Stomach (tissue), 9 donors: ENCODE measurements around the gene PREPL. TPM values are rescaled to one million over a fixed set of nuclear protein-coding genes. Genes with fewer than 3 reads are reported as not detected.

ENCODE experiments used
- DNase-seq, 2 donors: peaks; one replicate each; pipeline versions ENCODE4 v3.0.0 to v3.0.0-alpha.2; 2013 to 2019
- H3K27ac ChIP-seq, 5 donors: fragments of 200-600 bp in 4 of 5; sonication (generic) in 4 of 5; one replicate each; pipeline ENCODE4 v1.5.1; 2013 to 2019; ENCODE audit warnings: mild to moderate bottlenecking in 1 of 5, moderate library complexity in 1 of 5
- H3K27me3 ChIP-seq, 3 donors: fragments of 200-600 bp; sonication (generic); one replicate each; pipeline ENCODE4 v1.5.1; 2017 to 2019; ENCODE audit warnings: mixed run types in 1 of 3
- H3K36me3 ChIP-seq, 4 donors: fragments of 200-600 bp; sonication (generic); 1 replicate in 3 of 4; 2 replicates in 1 of 4; pipeline ENCODE4 v1.5.1; 2016 to 2019
- H3K4me1 ChIP-seq, 4 donors: fragments of 200-600 bp; sonication (generic); one replicate each; pipeline ENCODE4 v1.5.1; 2016 to 2019
- H3K4me3 ChIP-seq, 4 donors: fragments of 200-600 bp; sonication (generic) in 3 of 4; one replicate each; pipeline ENCODE4 v1.5.1; 2016 to 2019; ENCODE audit warnings: mild to moderate bottlenecking in 1 of 4
- H3K9me3 ChIP-seq, 4 donors: fragments of 200-600 bp; sonication (generic); one replicate each; pipeline ENCODE4 v1.5.1; 2016 to 2019
- EP300 ChIP-seq: sonication (generic); formaldehyde crosslinking; IDR thresholded peaks from one replicate; pipeline ENCODE4 v1.6.1; 2017; ENCODE audit warnings: antibody characterized with exemption
- POLR2A ChIP-seq, 4 donors: fragments of 450-650 bp; IDR thresholded peaks; one replicate each; pipeline ENCODE4 v1.6.1; 2016; ENCODE audit warnings: antibody characterized with exemption in 4 of 4, control low read depth in 2 of 4, mild to moderate bottlenecking in 1 of 4, moderate library complexity in 1 of 4
- POLR2AphosphoS5 ChIP-seq, 3 donors: sonication (generic); formaldehyde crosslinking; IDR thresholded peaks; one replicate each; pipeline ENCODE4 v1.6.1; 2016; ENCODE audit warnings: antibody characterized with exemption in 3 of 3
- WGBS, 5 donors: extraction: QIAGEN DNeasy Blood & Tissue Kit in 3 of 5; methylation state at CpG; one replicate each; pipeline versions ENCODE4 v1.1.5 to v1.1.7; 2013 to 2018; 5-methylcytosine and 5-hydroxymethylcytosine counted together
- intact Hi-C: fragments of 100-400 bp; cut with DNase I; formaldehyde crosslinking; loops from one replicate; pipeline ENCODE4 v1.15.1; 2023; ENCODE audit warnings: low total_unique reads
- polyA plus RNA-seq, 3 donors: library from polyadenylated mRNA; stranded (reverse); fragments of 200-250 nt; gene quantifications; one replicate each; pipeline ENCODE4 v1.2.3, GENCODE V29; 2013
- total RNA-seq, 5 donors: library from RNA; depleted of rRNA; stranded (reverse); fragments of >200 nt; gene quantifications; one replicate each; pipeline versions ENCODE4 v1.1.0 to v1.2.3, GENCODE V29; 2014 to 2016
- TF ChIP-seq, protein P1 (sequence below), 7 experiments: fragments of 450-650 bp in 4 of 7; fragments of 200-600 bp in 3 of 7; sonication (generic) in 3 of 7; IDR thresholded peaks; one replicate each; pipeline ENCODE4 v1.5.1; 2016 to 2019; ENCODE audit warnings: antibody characterized with exemption in 7 of 7, control low read depth in 2 of 7, mild to moderate bottlenecking in 1 of 7
- donor health status: healthy with polysubstance abuse.
- donor health status: Bipolar disorder and iron deficiency.
- donor health status: healthy.

The PREPL gene
- total and polyA plus RNA-seq, 8 donors: 8.1 to 65.0 (median 21.8) TPM

DNA sequence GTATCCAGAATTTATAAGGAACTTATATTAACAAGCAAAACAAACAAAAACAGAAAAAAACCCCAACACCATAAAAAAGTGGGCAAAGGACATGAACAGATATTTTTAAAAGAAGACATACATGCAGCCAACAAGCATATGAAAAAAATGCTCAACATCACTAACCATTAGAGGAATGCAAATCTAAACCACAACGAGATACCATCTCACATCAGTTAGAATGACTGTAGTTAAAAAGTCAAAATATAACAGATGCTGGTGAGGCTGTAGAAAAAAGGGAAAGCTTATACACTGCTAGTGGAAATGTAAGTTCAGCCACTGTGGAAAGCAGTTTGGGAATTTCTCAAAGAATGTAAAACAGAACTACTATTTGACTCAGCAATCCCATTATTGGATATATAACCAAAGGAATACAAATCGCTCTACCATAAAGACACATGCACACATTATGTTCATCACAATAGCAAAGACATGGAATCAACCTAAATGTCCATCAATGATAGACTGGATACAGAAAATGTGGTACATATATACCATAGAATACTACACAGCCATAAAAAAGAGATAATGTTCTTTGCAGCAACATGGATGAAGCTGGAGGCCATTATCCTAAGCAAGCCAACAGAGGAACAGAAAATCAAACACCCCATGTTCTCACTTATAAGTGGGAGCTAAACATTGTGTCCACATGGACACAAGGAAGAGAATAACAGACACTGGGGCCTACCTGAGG lies 25.3 kb downstream of the PREPL start:
- Histone ChIP-seq H3K27ac (no peak overlapping the region), H3K4me3 (no peak overlapping the region), H3K36me3 (peaks cover 20 to 74% (median 64%) of the 10 kb centered on the region in 4 donors), H3K4me1 (peaks cover 9 to 17% (median 15%) of the 10 kb centered on the region in 4 donors), H3K9me3 (no peaks in the 10 kb centered on the region), H3K27me3 (no peaks in the 10 kb centered on the region)
- intact Hi-C loops: no loop called here
- no peak for TF ChIP-seq EP300
- WGBS, 5 donors: 79 to 97% (median 90%) methylated on average over 2 of the region's 2 CpGs
- no peak for DNase-seq

GRCh38 chr2:44333994-44334393 lies 27.3 kb downstream of the PREPL start:
- no peaks in the 10 kb centered on the region for H3K9me3 ChIP-seq
- no peaks in the 10 kb centered on the region for H3K27me3 ChIP-seq
- WGBS, 5 donors: 26 to 60% (median 50%) methylated on average over 1 of the region's 1 CpG
- H3K27ac ChIP-seq: no peak overlapping the region
- intact Hi-C loops: no loop called here
- DNase-seq: no peak
- peaks cover 21 to 80% (median 63%) of the 10 kb centered on the region in 4 donors for H3K36me3 ChIP-seq
- no peak overlapping the region for H3K4me3 ChIP-seq
- TF ChIP-seq POLR2AphosphoS5 (IDR thresholded peaks at IDR 0.05): peak in 1 of 3 donors; percentile 43
- no peak for TF ChIP-seq POLR2A (IDR thresholded peaks at IDR 0.05)
- H3K4me1 ChIP-seq: peaks cover 9 to 26% (median 20%) of the 10 kb centered on the region in 4 donors

DNA sequence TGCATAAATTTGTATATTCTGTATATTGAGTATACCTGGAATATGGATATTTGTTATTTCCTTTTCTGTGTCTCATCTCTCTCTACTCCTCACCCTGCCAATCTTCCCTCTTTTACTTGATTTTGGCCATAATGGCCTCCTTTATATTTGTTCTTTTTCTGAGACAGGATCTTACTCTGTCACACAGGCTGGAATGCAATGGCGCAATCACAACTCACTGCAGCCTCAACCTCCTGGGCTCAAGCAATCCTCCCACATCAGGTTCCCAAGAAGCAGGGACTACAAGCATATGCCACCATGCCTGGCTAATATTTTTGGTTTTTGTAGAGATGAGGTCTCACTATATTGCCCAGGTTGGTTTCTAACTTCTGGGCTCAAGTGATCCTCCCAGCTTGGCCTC lies 30.5 kb downstream of the PREPL start:
- H3K27me3 ChIP-seq: no peaks in the 10 kb centered on the region
- no peak overlapping the region for H3K27ac ChIP-seq
- 93 to 100% (median 100%) methylated on average over 1 of the region's 1 CpG for WGBS, 5 donors
- no peak for DNase-seq
- no peak overlapping the region for H3K4me3 ChIP-seq
- H3K36me3 ChIP-seq: peaks cover 15 to 81% (median 64%) of the 10 kb centered on the region in 4 donors
- TF ChIP-seq POLR2AphosphoS5 (IDR thresholded peaks at IDR 0.05) (no peak), POLR2A (IDR thresholded peaks at IDR 0.05) (no peak), EP300 (no peak)
- TF ChIP-seq, protein P1, sequence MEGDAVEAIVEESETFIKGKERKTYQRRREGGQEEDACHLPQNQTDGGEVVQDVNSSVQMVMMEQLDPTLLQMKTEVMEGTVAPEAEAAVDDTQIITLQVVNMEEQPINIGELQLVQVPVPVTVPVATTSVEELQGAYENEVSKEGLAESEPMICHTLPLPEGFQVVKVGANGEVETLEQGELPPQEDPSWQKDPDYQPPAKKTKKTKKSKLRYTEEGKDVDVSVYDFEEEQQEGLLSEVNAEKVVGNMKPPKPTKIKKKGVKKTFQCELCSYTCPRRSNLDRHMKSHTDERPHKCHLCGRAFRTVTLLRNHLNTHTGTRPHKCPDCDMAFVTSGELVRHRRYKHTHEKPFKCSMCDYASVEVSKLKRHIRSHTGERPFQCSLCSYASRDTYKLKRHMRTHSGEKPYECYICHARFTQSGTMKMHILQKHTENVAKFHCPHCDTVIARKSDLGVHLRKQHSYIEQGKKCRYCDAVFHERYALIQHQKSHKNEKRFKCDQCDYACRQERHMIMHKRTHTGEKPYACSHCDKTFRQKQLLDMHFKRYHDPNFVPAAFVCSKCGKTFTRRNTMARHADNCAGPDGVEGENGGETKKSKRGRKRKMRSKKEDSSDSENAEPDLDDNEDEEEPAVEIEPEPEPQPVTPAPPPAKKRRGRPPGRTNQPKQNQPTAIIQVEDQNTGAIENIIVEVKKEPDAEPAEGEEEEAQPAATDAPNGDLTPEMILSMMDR (IDR thresholded peaks at IDR 0.05): no peak
- intact Hi-C loops: no loop called here
- peaks cover 9 to 28% (median 20%) of the 10 kb centered on the region in 4 donors for H3K4me1 ChIP-seq
- H3K9me3 ChIP-seq: no peaks in the 10 kb centered on the region

DNA sequence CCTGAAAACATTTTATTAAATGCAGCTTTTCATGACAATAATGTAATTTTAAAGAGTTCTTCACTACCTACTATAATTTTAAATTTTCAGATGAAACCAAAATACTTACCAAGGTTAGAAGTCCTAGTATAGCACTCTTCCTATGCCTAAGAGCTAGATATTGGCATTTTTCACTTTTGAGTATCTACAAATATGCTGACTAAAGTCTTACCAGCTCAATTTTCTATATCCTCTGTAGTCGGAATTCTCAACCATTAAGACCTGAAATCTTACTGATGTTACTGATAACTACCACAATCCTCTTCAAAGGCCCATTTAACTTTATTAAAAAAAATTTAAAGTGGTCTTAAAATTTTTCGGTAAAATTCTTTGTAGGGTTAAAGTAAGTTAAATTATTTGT lies 32.0 kb downstream of the PREPL start:
- H3K36me3 ChIP-seq: peaks cover 15 to 89% (median 67%) of the 10 kb centered on the region in 4 donors
- DNase-seq: no peak
- no peak overlapping the region for H3K27ac ChIP-seq
- H3K4me1 ChIP-seq: peaks cover 15 to 39% (median 28%) of the 10 kb centered on the region in 4 donors
- intact Hi-C loops: no loop called here
- no peaks in the 10 kb centered on the region for H3K9me3 ChIP-seq
- TF ChIP-seq, protein P1 (IDR thresholded peaks at IDR 0.05): no peak
- no peak for TF ChIP-seq POLR2AphosphoS5 (IDR thresholded peaks at IDR 0.05)
- no peak for TF ChIP-seq POLR2A (IDR thresholded peaks at IDR 0.05)
- TF ChIP-seq EP300: no peak
- 90 to 98% (median 96%) methylated on average over 2 of the region's 2 CpGs for WGBS, 5 donors
- H3K27me3 ChIP-seq: no peaks in the 10 kb centered on the region
- no peak overlapping the region for H3K4me3 ChIP-seq

DNA sequence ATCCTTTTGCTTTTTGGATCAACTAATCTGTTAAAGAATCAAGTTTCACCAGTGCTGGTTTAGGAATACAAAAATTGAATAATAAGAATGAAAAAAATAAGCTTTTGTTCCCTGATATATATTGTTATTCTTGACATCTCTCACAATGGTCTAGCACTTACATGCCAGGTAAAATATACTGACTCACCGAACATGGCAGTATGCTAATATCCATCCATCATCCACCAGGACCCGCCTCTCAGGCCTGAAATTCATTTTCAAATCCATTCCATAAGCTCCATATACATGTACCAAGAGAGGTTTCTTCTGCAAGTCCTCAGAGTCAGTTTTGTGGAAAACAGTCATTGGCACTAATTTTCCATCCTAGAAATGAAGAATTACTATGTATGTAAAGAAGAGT lies 32.5 kb downstream of the PREPL start:
- H3K4me1 ChIP-seq: peaks cover 11 to 35% (median 23%) of the 10 kb centered on the region in 4 donors
- no peak overlapping the region for H3K27ac ChIP-seq
- TF ChIP-seq, protein P1 (IDR thresholded peaks at IDR 0.05): no peak
- TF ChIP-seq EP300 (no peak), POLR2AphosphoS5 (IDR thresholded peaks at IDR 0.05) (no peak), POLR2A (IDR thresholded peaks at IDR 0.05) (no peak)
- DNase-seq: no peak
- H3K9me3 ChIP-seq: no peaks in the 10 kb centered on the region
- intact Hi-C loops: no loop called here
- H3K27me3 ChIP-seq: no peaks in the 10 kb centered on the region
- no peak overlapping the region for H3K4me3 ChIP-seq
- 80 to 98% (median 93%) methylated on average over 2 of the region's 2 CpGs for WGBS, 5 donors
- H3K36me3 ChIP-seq: peaks cover 15 to 95% (median 72%) of the 10 kb centered on the region in 4 donors
